SKM-1 treated with dmso at 0.1 percent for 144 hours (cell line): Measurements from ENCODE around the gene AFAP1L2.

Source experiments
- DNase-seq: peaks from one replicate; lab custom pipeline; 2025; ENCODE audit not compliant: unreplicated experiment; lab: John Stamatoyannopoulos, UW

The AFAP1L2 gene, protein sequence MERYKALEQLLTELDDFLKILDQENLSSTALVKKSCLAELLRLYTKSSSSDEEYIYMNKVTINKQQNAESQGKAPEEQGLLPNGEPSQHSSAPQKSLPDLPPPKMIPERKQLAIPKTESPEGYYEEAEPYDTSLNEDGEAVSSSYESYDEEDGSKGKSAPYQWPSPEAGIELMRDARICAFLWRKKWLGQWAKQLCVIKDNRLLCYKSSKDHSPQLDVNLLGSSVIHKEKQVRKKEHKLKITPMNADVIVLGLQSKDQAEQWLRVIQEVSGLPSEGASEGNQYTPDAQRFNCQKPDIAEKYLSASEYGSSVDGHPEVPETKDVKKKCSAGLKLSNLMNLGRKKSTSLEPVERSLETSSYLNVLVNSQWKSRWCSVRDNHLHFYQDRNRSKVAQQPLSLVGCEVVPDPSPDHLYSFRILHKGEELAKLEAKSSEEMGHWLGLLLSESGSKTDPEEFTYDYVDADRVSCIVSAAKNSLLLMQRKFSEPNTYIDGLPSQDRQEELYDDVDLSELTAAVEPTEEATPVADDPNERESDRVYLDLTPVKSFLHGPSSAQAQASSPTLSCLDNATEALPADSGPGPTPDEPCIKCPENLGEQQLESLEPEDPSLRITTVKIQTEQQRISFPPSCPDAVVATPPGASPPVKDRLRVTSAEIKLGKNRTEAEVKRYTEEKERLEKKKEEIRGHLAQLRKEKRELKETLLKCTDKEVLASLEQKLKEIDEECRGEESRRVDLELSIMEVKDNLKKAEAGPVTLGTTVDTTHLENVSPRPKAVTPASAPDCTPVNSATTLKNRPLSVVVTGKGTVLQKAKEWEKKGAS

GRCh38 chr10:114404171-114405010 is at the start of gene AFAP1L2:
Gene AFAP1L2 (minus strand): TSS chr10:114404502. CDS start chr10:114404455, 47 bp downstream.
- DNase-seq, result no peak

- no peak for DNase-seq
These were observed 49.3 kb upstream of the AFAP1L2 start for GRCh38 chr10:114453576-114453975.

DNA sequence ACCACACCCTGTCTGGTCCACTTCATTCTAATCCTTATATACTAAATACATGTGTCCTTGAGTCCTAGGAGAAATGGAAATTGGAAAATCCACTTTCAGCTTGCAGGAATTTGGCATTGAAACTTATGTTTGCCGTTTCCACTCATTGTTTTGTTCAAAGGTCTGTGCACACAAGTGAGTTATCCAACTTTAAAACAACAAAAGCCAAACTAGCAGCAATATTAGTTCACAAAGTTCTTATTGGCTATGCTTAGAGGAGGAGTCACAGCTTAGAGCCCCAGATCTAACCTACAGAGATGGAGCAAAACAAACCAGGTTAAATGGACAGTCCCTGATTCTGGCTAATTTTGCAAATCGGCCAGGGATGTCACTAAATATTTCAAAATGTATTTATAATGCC is 44.6 kb upstream of the AFAP1L2 start:
- no peak for DNase-seq

DNA sequence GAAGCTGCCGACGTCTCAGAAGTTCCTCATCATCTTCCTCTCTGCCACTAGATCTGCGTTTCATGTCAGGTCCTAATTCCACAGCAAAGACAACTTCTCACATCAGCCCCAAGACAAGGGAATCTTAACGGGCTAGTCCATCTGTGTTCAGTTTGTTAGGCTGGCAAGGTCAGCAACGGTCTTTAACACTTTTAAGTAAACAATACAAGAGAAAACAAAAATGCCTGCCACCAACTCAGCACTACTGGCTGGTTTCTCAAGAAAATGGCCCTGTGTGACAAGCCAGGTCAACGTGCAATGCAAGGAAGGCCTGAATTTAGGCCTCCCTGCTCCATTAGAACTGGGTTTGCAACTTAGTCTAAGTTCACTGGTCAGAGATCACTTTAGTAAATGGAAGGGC is 41.0 kb upstream of the AFAP1L2 start:
- DNase-seq, result no peak

DNA sequence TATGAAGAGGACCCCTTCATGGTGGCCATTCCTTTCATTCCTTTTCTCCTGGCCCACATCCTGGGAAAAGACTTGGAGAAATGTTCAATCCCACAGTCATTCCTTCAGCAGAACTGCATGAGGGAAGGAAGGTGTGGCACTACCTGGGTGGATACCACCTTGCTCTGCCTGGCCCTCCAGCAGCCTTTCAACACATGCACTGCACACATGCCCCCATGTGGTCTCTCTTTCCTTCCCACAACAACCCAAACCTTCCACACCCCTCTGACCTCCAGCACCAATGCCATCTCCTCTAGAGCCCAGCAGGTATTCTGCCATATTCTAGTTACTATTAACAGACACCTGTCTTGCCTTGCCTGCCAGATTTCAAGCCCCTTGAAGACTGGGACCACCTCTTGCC is 40.5 kb upstream of the AFAP1L2 start:
- no peak for DNase-seq

DNA sequence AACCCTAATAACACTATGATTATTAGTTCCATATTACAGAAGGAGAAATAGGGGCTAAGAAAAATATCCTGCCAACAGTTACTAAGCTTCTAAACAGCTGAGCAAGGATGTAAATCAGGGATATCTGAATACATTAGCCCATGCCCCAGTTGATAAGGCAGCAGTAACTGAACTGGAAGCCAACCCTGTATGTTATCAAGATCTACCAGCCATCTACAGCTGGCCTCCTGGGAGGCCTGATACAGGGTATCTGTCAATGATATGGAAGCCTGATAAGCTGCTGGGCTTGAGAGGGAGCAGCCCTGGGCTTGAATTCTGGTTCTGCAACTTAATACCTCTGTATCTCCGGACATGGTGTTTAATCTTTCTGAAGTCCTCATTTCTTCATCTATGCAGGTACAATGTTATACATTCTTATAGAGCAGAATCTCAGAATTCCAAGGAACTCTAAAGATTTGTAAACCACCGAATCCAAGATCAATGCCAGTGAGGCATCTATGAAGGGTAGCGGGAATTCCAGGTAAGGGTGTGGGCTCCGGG is 37.9 kb upstream of the AFAP1L2 start:
- no peak for DNase-seq

- DNase-seq, result no peak
These were observed 36.8 kb upstream of the AFAP1L2 start for GRCh38 chr10:114441107-114441506.

DNA sequence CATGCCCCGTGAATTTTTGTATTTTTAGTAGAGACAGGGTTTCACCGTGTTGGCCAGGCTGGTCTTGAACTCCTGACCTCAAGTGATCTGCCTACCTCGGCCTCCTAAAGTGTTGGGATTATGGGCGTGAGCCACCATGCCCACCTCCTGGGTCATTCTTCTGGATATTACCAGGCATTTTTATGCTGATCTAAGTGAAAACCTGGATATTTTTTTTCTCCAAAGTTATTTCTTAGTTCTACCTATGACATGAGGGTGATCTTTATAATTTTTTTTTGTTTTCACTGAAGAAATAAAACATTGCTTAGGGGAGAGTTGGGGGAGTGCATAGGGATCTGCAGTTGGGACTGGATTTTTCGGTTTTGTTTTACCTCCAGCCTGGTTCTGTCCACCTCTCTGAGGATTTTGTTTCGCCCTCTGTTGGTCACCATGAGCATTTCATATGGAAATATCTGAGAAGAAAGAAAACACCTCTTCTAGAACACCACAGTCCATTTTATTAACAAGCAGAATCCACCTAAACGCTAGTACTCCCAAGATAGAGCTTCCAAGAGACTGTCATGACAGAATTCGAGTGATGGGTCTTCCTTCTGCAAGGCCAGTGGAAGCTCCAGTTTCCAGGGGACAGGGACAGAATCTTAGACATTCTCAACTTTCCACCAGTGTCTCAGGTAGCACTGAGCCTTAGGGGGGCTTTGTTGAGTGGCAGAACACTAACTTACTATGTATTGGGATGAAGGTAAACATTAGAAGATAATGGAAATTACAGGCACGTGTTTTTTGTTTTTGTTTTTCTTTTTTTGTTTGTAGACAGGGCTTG is 33.4 kb upstream of the AFAP1L2 start:
- DNase-seq, result peak; percentile 17

GRCh38 chr10:114436941-114437340 is 32.6 kb upstream of the AFAP1L2 start:
- no peak for DNase-seq

DNA sequence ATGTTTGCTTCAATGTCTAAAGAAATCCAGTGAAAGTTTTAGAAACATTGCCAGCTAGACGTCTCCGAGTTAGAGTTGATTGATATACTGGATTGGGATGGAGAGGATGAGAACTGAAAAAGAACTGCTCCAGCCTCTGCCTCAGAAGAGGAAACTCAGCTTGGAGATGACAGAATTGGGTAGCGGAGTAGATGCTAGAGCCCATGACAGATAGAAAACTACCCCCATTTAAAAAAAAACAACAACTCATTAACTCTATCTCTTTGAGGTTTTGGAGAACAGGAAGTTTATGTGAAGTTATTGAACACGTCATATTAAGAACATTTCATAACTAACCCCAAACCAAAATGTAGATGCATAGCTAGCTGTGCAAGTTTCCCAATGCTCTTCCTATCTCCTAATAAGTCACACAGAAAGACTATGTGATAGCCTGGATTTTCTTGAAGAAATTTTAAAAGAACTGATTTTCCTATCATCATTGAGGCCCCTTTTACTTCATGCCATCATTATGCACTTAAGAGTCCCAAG is 28.3 kb upstream of the AFAP1L2 start:
- DNase-seq, result no peak

- DNase-seq, result no peak
These were observed 27.3 kb upstream of the AFAP1L2 start for GRCh38 chr10:114431414-114432135.

- DNase-seq, result no peak
These were observed 26.5 kb upstream of the AFAP1L2 start for GRCh38 chr10:114430688-114431413.

DNA sequence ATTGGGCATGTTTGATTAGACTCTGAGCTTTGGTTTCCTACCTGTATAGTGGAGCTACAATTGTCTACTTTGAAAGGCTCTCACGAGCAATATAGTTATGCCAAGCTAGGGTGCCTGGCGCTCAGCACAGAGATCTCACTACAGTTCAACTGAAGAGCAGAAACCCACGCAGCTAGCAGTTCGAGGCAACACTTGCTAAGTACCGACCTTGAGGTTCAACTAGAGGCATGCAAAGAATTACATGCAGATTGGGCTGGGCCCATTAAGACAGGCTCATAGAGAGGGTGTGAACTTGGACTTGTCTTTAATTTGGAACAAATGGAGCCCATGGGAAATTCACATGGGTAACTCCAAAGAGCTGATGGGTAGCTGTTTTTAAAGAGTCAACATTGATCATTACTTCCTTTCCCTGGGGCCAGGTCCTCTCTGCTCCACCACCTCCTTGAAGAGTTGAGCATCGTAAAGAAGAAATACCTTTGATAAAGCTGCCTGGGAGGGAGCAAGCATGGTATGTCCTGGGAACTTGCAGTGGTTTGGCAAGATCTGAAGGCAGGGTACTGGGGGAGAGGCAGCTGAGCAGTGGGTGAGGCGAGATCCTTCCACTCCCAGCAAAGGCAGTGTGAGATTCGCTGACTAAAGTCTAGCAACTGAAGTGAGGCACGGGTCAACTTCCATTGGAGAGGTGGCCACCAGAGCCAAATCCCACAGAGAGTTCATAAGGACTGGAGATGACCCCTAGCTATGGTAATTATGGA is 25.5 kb upstream of the AFAP1L2 start:
- no peak for DNase-seq

DNA sequence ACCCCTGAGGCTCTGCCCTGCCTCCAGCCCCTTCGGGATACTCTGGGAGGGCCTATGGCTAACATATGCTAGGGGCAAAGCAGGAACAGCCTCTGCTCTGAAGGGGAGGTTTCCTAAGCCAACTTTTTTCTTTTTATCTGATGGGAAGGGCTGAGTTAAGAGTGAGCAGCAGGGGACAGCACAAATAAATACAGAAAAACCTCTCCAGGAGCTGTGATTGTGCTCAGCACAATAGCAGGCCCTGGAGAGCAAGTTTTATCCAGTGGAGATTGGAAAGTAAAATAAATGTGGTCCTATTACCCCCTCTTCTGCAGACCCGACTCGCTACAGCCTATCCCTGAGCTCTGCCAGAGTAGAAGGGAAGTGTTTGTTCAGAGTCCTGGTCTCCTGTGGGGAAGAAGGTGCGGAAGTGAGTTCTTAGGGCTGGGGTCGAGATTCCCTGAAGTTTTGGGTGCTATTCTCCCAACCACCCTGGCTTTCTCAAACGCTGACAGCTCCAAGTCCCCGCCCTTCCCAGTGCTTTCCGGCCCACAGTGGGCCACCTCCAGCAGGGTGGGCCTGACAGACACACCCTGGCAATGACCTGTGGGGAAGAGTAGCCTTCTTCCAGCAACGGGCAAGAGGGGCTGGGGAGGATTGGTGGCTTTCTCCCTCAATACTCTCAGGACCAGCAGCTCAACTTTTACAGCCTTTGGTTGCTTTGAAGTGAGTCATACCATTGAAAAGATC is 23.0 kb upstream of the AFAP1L2 start:
- DNase-seq, result no peak

DNA sequence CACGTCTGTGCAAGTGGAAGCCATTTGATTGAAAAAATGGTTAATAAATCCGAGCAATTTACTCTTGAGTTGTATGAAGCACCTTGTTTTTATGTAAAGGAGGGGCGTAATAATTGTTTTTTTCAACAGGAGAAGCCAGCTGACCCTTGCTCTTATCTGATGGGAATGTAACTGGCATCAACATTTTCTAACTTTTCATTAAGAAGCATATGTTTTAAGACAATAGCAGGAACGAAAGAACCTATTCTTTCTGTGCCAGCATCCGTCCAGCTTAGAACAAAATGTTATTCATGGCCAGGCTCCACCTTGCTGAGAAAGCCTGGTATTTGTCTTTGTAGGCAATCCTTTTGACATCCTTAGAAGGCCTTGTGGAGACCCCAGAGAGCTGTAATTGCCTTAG is 22.2 kb upstream of the AFAP1L2 start:
- DNase-seq, result no peak

GRCh38 chr10:114420811-114421485 is 16.6 kb upstream of the AFAP1L2 start:
- DNase-seq, result no peak

DNA sequence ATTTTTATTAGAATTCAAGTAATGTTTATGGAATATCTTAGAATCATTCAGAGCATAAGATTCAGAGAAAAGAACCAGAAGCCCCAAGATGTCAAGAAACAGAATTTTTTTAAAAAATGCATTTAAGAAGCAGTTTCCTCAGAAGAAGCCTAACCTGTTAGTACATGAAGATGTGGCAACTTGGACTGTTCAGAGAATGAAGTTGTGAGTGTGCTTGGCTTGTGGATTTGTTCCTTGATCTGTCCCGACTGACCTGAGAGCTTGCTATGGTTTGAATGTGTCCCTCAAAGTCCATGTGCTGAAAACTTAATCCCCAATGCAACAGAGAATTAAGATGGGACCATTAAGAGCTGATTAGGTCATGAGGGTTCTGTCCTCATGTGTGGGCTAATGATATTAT is 13.8 kb upstream of the AFAP1L2 start:
- DNase-seq, result no peak
